Keratinocyte (primary cell): ENCODE measurements around the gene SKIL.

Source experiments
- CTCF ChIP-seq, 3 experiments: IDR thresholded peaks in 1 of 3; conservative IDR thresholded peaks in 1 of 3; optimal IDR thresholded peaks in 1 of 3; 2 replicates in 2 of 3; 3 replicates in 1 of 3; pipeline versions ENCODE3 to v1.5.1; 2011; ENCODE audit warnings: low read length in 3 of 3, mild to moderate bottlenecking in 3 of 3, moderate library complexity in 2 of 3, control low read depth in 1 of 3, inconsistent platforms in 1 of 3; ENCODE audit not compliant: insufficient read depth in 2 of 3; ENCODE audit errors: extremely low read depth in 1 of 3
- EZH2 ChIP-seq: IDR thresholded peaks from one replicate; pipeline ENCODE4 v1.6.1; 2012; ENCODE audit warnings: inconsistent platforms, mild to moderate bottlenecking, low read length, moderate library complexity

DNA sequence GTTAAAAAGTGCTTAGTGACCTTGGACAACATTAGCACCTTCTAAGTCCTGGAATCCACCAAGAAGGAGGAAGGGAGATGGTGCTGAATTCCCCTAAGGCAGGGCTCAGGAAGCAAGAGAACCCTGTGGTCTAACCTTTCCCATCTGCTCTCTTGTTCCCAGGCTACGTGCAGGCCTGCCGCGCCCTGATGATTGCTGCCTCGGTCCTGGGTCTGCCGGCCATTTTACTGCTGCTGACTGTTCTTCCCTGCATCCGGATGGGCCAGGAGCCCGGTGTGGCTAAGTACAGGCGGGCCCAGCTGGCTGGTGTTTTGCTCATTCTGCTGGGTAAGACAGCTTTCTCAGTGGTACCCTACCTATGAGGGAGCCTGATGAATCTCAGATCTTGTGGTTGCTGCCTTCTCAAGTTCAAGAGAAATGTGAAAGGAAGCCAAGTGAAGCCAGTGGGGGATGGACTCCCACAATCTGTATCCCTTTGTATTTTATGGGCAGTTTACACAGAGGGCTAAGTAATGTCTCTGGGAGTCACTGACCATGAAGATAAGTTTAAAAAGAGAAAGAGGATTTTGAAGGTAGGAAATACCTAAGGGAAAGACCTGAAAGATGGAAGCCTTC lies 65.6 kb downstream of the SKIL start:
- no peak for TF ChIP-seq CTCF (optimal IDR thresholded peaks at IDR 0.05 in 1 of 3, IDR thresholded peaks at IDR 0.05 in 1 of 3, conservative IDR thresholded peaks at IDR 0.05 in 1 of 3; ENCODE audit: extremely low read depth in 1 of 3, insufficient read depth in 2 of 3, low read length in 3 of 3)
- TF ChIP-seq EZH2: no peak
